HEK293 (cell line): ENCODE data around the gene IL5RA.

Experiments
- CTCF ChIA-PET: fragments of 350-600 bp; formaldehyde crosslinking; extraction: SDS; loops from one replicate; lab custom pipeline; 2021; ENCODE audit warnings: antibody characterized with exemption; lab: Yijun Ruan, JAX
- POLR2A ChIA-PET: fragments of 300-600 bp; formaldehyde crosslinking; extraction: SDS; loops from one replicate; lab custom pipeline; 2020; ENCODE audit warnings: antibody characterized with exemption, inconsistent platforms; lab: Yijun Ruan, JAX
- H3K27ac ChIP-seq: fragments of 200-500 bp; sonication (Bioruptor generic); 2 replicates; pipeline ENCODE4 v1.5.1; 2014; ENCODE audit warnings: low read depth, low read length, control low read depth, inconsistent platforms; ENCODE audit errors: extremely low read depth
- H3K36me3 ChIP-seq, 2 experiments: fragments of 200-500 bp in 1 of 2; sonication (Bioruptor generic) in 1 of 2; 1 replicate in 1 of 2; 2 replicates in 1 of 2; pipeline ENCODE4 v1.5.1; 2014 to 2017; ENCODE audit warnings: inconsistent platforms in 2 of 2, low read length in 2 of 2; ENCODE audit not compliant: control insufficient read depth in 2 of 2, insufficient read depth in 1 of 2
- H3K4me1 ChIP-seq: fragments of 200-500 bp; sonication (Bioruptor generic); 2 replicates; pipeline ENCODE4 v1.5.1; 2014; ENCODE audit warnings: mild to moderate bottlenecking, low read length, inconsistent platforms; ENCODE audit not compliant: control insufficient read depth, insufficient read depth
- H3K4me3 ChIP-seq: 2 replicates; pipeline ENCODE4 v1.5.1; 2011; ENCODE audit warnings: low read depth, mild to moderate bottlenecking, control low read depth, low read length, moderate library complexity
- H3K9me3 ChIP-seq: fragments of 200-500 bp; sonication (Bioruptor generic); 2 replicates; pipeline ENCODE4 v1.5.1; 2014; ENCODE audit warnings: low read depth, low read length, inconsistent platforms; ENCODE audit not compliant: control insufficient read depth, insufficient read depth
- EGR2 ChIP-seq: fragments of 450-650 bp; formaldehyde crosslinking; IDR thresholded peaks from 2 replicates; pipeline ENCODE4 v1.5.1; 2016; ENCODE audit warnings: low read depth, missing biosample characterization, missing genetic modification characterization
- HOXC10 ChIP-seq: sonication (generic); formaldehyde crosslinking; IDR thresholded peaks from 2 replicates; pipeline ENCODE4 v1.8.1; 2023; ENCODE audit warnings: mild to moderate bottlenecking, missing genetic modification reagents
- MEIS1 ChIP-seq: sonication (generic); formaldehyde crosslinking; IDR thresholded peaks from 2 replicates; pipeline ENCODE4 v1.8.1; 2022; ENCODE audit warnings: missing genetic modification reagents, mild to moderate bottlenecking, borderline replicate concordance
- SCRT2 ChIP-seq: fragments of 450-650 bp; formaldehyde crosslinking; IDR thresholded peaks from 2 replicates; pipeline ENCODE4 v1.5.1; 2016; ENCODE audit warnings: missing biosample characterization, missing genetic modification characterization
- SP3 ChIP-seq: fragments of 450-650 bp; formaldehyde crosslinking; IDR thresholded peaks from 2 replicates; pipeline ENCODE4 v1.5.1; 2016; ENCODE audit warnings: missing biosample characterization, missing genetic modification characterization
- TRIM28 ChIP-seq: IDR thresholded peaks from 2 replicates; pipeline ENCODE4 v1.6.1; 2011; ENCODE audit warnings: low read length, control low read depth, borderline replicate concordance
- WT1 ChIP-seq: fragments of 450-650 bp; formaldehyde crosslinking; IDR thresholded peaks from 2 replicates; pipeline ENCODE4 v1.5.1; 2016; ENCODE audit warnings: missing biosample characterization, missing genetic modification characterization
- ZBTB8A ChIP-seq: fragments of 450-650 bp; formaldehyde crosslinking; IDR thresholded peaks from 2 replicates; pipeline ENCODE4 v1.5.1; 2016; ENCODE audit warnings: missing biosample characterization, missing genetic modification characterization
- ZNF16 ChIP-seq: fragments of 450-650 bp; formaldehyde crosslinking; IDR thresholded peaks from 2 replicates; pipeline ENCODE4 v1.5.1; 2016; ENCODE audit warnings: low read depth, missing biosample characterization, missing genetic modification characterization
- ZNF211 ChIP-seq: fragments of 450-650 bp; formaldehyde crosslinking; IDR thresholded peaks from 2 replicates; pipeline ENCODE4 v1.5.1; 2016; ENCODE audit warnings: low read depth, missing biosample characterization, missing genetic modification characterization
- ZNF214 ChIP-seq: fragments of 450-650 bp; formaldehyde crosslinking; IDR thresholded peaks from 2 replicates; pipeline ENCODE4 v1.5.1; 2017; ENCODE audit warnings: missing biosample characterization, mild to moderate bottlenecking, missing genetic modification characterization, borderline replicate concordance
- ZNF302 ChIP-seq: fragments of 450-650 bp; formaldehyde crosslinking; IDR thresholded peaks from 2 replicates; pipeline ENCODE4 v1.5.1; 2016; ENCODE audit warnings: missing biosample characterization, missing genetic modification characterization, low read depth
- ZNF404 ChIP-seq: fragments of 450-650 bp; formaldehyde crosslinking; IDR thresholded peaks from 2 replicates; pipeline ENCODE4 v1.5.1; 2017; ENCODE audit warnings: missing biosample characterization, missing genetic modification characterization
- ZNF501 ChIP-seq: fragments of 450-650 bp; formaldehyde crosslinking; IDR thresholded peaks from 2 replicates; pipeline ENCODE4 v1.5.1; 2016; ENCODE audit warnings: missing biosample characterization, missing genetic modification characterization
- ZNF626 ChIP-seq: fragments of 450-650 bp; sonication (Bioruptor Pico); formaldehyde crosslinking; IDR thresholded peaks from 2 replicates; pipeline ENCODE4 v1.5.1; 2018; ENCODE audit warnings: missing biosample characterization, missing genetic modification characterization, inconsistent platforms
- ZNF664 ChIP-seq: fragments of 450-650 bp; formaldehyde crosslinking; IDR thresholded peaks from 2 replicates; pipeline ENCODE4 v1.5.1; 2016; ENCODE audit warnings: missing biosample characterization, missing genetic modification characterization
- ZNF791 ChIP-seq: fragments of 450-650 bp; formaldehyde crosslinking; IDR thresholded peaks from 2 replicates; pipeline ENCODE4 v1.5.1; 2016; ENCODE audit warnings: missing biosample characterization, missing genetic modification characterization
- TF ChIP-seq, protein P1 (sequence below): fragments of 450-650 bp; formaldehyde crosslinking; IDR thresholded peaks from 2 replicates; pipeline ENCODE4 v1.5.1; 2016; ENCODE audit warnings: missing biosample characterization, missing genetic modification characterization
- TF ChIP-seq, protein P2 (sequence below): fragments of 450-650 bp; formaldehyde crosslinking; IDR thresholded peaks from 2 replicates; pipeline ENCODE4 v1.5.1; 2016; ENCODE audit warnings: missing biosample characterization, missing genetic modification characterization
- TF ChIP-seq, protein P3 (sequence below): fragments of 450-650 bp; formaldehyde crosslinking; IDR thresholded peaks from 2 replicates; pipeline ENCODE4 v1.5.1; 2016; ENCODE audit warnings: missing biosample characterization, missing genetic modification characterization, borderline replicate concordance
- TF ChIP-seq, protein P4 (sequence below): fragments of 450-650 bp; formaldehyde crosslinking; IDR thresholded peaks from 2 replicates; pipeline ENCODE4 v1.5.1; 2017; ENCODE audit warnings: missing biosample characterization, missing genetic modification characterization
- TF ChIP-seq, protein P5 (sequence below): fragments of 450-650 bp; IDR thresholded peaks from 2 replicates; pipeline ENCODE4 v1.5.1; 2018; ENCODE audit warnings: missing biosample characterization, mild to moderate bottlenecking, missing genetic modification characterization

IL5RA gene, protein sequence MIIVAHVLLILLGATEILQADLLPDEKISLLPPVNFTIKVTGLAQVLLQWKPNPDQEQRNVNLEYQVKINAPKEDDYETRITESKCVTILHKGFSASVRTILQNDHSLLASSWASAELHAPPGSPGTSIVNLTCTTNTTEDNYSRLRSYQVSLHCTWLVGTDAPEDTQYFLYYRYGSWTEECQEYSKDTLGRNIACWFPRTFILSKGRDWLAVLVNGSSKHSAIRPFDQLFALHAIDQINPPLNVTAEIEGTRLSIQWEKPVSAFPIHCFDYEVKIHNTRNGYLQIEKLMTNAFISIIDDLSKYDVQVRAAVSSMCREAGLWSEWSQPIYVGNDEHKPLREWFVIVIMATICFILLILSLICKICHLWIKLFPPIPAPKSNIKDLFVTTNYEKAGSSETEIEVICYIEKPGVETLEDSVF

DNA sequence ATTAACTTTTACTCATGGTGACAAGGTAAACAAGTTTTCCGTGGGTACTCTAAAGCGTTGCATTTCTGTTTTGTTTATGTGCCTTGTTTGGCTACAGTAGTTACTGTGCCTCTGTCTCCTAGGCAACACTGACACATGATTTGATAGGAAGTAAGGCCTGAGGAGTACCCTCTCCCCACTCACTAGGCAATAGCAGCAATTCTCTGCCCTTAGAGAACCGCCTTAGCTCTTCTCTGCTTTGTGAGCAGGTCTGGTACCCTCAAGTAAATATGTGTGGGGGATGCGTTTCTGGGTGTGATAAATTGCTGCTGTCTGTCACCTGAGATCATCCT is at the start of gene IL5RA:
IL5RA (minus strand) TSS at position 76 of the 332 bp plus-strand sequence. CDS start 5,390 bp downstream, outside the sequence.
- H3K36me3 ChIP-seq = no peaks in the 10 kb centered on the region
- H3K4me1 ChIP-seq = peaks cover 9% of the 10 kb centered on the region; the same call in 1 of the 2 replicates
- TF ChIP-seq ZBTB8A (tag by site-specific recombination) (no peak), EGR2 (tag by site-specific recombination) (0 out of 2 replicates have a peak, but pooled peaks have one; percentile 16), TRIM28 (0 out of 2 replicates have a peak, but pooled peaks have one; percentile 9)
- no peak within 1 kb of the TSS for H3K27ac ChIP-seq
- H3K4me3 ChIP-seq = no peak within 1 kb of the TSS
- ChIA-PET POLR2A (no interaction called here), CTCF (no interaction called here)
- H3K9me3 ChIP-seq = no peaks in the 10 kb centered on the region

DNA sequence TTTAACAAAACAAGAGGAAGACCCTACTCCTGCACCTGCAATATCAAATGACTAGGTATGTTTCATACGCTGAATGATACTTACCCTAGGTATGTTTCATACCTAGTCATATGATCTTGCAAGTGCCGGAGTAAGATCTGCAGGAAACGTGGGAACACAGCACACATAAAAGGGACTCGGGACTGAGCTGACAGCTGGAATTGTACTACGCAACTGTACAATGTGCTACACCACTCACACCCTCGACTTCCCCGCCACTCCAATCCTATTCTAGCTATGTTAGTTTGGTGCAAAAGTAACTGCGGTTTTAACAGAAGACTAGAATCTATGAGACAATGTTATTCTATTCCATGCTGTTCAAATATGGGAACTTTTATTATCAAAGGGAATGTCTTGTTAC is 47.3 kb upstream of the IL5RA start:
- peaks cover 15 to 89% of the 10 kb centered on the region in 2 experiments for H3K36me3 ChIP-seq
- no peaks in the 10 kb centered on the region for H3K4me1 ChIP-seq
- no peak for TF ChIP-seq MEIS1
- TF ChIP-seq, protein P1, sequence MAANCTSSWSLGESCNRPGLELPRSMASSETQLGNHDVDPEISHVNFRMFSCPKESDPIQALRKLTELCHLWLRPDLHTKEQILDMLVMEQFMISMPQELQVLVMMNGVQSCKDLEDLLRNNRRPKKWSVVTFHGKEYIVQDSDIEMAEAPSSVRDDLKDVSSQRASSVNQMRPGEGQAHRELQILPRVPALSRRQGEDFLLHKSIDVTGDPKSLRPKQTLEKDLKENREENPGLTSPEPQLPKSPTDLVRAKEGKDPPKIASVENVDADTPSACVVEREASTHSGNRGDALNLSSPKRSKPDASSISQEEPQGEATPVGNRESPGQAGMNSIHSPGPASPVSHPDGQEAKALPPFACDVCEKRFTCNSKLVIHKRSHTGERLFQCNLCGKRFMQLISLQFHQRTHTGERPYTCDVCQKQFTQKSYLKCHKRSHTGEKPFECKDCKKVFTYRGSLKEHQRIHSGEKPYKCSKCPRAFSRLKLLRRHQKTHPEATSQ (tag by site-specific recombination) = no peak
- TF ChIP-seq, protein P2, sequence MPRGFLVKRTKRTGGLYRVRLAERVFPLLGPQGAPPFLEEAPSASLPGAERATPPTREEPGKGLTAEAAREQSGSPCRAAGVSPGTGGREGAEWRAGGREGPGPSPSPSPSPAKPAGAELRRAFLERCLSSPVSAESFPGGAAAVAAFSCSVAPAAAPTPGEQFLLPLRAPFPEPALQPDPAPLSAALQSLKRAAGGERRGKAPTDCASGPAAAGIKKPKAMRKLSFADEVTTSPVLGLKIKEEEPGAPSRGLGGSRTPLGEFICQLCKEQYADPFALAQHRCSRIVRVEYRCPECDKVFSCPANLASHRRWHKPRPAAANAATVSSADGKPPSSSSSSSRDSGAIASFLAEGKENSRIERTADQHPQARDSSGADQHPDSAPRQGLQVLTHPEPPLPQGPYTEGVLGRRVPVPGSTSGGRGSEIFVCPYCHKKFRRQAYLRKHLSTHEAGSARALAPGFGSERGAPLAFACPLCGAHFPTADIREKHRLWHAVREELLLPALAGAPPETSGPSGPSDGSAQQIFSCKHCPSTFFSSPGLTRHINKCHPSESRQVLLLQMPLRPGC = no peak
- no peak for TF ChIP-seq ZNF404 (tag by site-specific recombination)
- TF ChIP-seq ZNF664 (tag by site-specific recombination) = no peak
- TF ChIP-seq SP3 = no peak
- TF ChIP-seq ZNF214 (tag by site-specific recombination) = no peak
- TF ChIP-seq, protein P3, sequence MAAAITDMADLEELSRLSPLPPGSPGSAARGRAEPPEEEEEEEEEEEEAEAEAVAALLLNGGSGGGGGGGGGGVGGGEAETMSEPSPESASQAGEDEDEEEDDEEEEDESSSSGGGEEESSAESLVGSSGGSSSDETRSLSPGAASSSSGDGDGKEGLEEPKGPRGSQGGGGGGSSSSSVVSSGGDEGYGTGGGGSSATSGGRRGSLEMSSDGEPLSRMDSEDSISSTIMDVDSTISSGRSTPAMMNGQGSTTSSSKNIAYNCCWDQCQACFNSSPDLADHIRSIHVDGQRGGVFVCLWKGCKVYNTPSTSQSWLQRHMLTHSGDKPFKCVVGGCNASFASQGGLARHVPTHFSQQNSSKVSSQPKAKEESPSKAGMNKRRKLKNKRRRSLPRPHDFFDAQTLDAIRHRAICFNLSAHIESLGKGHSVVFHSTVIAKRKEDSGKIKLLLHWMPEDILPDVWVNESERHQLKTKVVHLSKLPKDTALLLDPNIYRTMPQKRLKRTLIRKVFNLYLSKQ (tag by site-specific recombination) = no peak
- no peak for TF ChIP-seq ZNF302 (tag by site-specific recombination)
- no peak for TF ChIP-seq ZNF626 (tag by site-specific recombination)
- TF ChIP-seq ZNF211 (tag by site-specific recombination) = no peak
- no peak for TF ChIP-seq ZNF16
- CTCF ChIA-PET = no interaction called here
- H3K27ac ChIP-seq = no peak overlapping the region
- POLR2A ChIA-PET = no interaction called here
- no peak overlapping the region for H3K4me3 ChIP-seq
- H3K9me3 ChIP-seq = no peaks in the 10 kb centered on the region

DNA sequence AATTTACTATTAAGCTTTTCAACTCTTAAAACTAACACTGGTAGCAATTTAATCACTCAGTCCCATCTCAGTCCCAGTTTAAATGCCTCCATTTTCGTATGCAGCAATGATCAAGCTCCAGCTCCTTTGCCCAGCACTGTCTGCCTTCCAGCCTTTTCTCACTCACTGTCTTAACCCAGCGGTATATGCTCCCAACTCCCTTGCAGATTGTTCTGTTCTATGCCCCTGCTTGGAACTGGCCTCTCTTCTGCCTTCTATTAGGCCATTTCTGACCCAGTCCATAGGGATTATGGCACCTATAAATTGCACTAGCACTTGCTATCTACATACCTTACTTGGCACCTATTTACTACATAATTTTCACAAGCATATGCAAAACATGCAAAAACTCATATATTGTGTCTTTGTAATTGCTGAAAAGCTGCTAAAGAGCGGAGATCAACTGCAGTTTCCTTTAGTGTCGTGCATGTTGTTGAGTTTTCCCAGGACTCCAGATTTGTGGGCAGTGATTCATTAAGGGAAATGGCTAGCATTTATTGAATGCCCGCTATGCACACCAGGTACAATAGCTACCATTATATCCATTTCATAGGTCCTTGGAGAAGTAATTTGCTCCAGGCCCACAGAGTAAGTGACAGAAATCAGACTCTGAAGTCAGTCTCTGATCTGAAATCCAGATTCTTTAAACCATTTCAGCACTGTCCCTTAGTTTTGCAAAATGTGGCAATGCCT is 44.9 kb upstream of the IL5RA start:
- ChIA-PET POLR2A (no interaction called here), CTCF (interaction anchor here (0.5 to 1.7 kb wide), 2 partner anchors 17 to 1556 kb away, joined by 3 to 4 read pairs; no protein-coding TSS in a partner anchor)
- Histone ChIP-seq H3K4me1 (no peaks in the 10 kb centered on the region), H3K36me3 (peaks cover 26 to 93% of the 10 kb centered on the region in 2 experiments), H3K27ac (no peak overlapping the region), H3K9me3 (no peaks in the 10 kb centered on the region), H3K4me3 (no peak overlapping the region)
- no peak for TF ChIP-seq WT1 (tag by site-specific recombination)
- no peak for TF ChIP-seq ZNF404 (tag by site-specific recombination)
- TF ChIP-seq, protein P4, sequence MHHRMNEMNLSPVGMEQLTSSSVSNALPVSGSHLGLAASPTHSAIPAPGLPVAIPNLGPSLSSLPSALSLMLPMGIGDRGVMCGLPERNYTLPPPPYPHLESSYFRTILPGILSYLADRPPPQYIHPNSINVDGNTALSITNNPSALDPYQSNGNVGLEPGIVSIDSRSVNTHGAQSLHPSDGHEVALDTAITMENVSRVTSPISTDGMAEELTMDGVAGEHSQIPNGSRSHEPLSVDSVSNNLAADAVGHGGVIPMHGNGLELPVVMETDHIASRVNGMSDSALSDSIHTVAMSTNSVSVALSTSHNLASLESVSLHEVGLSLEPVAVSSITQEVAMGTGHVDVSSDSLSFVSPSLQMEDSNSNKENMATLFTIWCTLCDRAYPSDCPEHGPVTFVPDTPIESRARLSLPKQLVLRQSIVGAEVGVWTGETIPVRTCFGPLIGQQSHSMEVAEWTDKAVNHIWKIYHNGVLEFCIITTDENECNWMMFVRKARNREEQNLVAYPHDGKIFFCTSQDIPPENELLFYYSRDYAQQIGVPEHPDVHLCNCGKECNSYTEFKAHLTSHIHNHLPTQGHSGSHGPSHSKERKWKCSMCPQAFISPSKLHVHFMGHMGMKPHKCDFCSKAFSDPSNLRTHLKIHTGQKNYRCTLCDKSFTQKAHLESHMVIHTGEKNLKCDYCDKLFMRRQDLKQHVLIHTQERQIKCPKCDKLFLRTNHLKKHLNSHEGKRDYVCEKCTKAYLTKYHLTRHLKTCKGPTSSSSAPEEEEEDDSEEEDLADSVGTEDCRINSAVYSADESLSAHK (tag by site-specific recombination) = no peak
- TF ChIP-seq ZNF791 = no peak
- TF ChIP-seq ZNF501 = no peak
- no peak for TF ChIP-seq HOXC10
- TF ChIP-seq SCRT2 (tag by site-specific recombination) = no peak
- TF ChIP-seq, protein P5, sequence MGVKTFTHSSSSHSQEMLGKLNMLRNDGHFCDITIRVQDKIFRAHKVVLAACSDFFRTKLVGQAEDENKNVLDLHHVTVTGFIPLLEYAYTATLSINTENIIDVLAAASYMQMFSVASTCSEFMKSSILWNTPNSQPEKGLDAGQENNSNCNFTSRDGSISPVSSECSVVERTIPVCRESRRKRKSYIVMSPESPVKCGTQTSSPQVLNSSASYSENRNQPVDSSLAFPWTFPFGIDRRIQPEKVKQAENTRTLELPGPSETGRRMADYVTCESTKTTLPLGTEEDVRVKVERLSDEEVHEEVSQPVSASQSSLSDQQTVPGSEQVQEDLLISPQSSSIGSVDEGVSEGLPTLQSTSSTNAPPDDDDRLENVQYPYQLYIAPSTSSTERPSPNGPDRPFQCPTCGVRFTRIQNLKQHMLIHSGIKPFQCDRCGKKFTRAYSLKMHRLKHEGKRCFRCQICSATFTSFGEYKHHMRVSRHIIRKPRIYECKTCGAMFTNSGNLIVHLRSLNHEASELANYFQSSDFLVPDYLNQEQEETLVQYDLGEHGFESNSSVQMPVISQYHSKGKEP (tag by site-specific recombination) = no peak
